GM12864 (cell line): Measurements from ENCODE around the gene GFI1B.
A peak's percentile ranks its signal among the peaks of the same experiment; 100 is the strongest.

Source experiments
- DNase-seq: peaks from one replicate; pipeline ENCODE4 v3.0.0-alpha.2; 2011; ENCODE audit warnings: low read depth
- H3K4me3 ChIP-seq: 2 replicates; pipeline ENCODE4 v1.5.1; 2011; ENCODE audit warnings: mild to moderate bottlenecking, low read depth, low read length, control low read depth
- TF ChIP-seq, protein P1 (sequence below): IDR thresholded peaks from 2 replicates; pipeline ENCODE4 v1.5.1; 2011; ENCODE audit warnings: low read depth, mild to moderate bottlenecking, moderate library complexity, low read length, control low read depth, inconsistent platforms; ENCODE audit errors: missing control alignments

The GFI1B gene

GRCh38 chr9:132943651-132944293, 34.7 kb upstream of the GFI1B start:
- TF ChIP-seq, protein P1, sequence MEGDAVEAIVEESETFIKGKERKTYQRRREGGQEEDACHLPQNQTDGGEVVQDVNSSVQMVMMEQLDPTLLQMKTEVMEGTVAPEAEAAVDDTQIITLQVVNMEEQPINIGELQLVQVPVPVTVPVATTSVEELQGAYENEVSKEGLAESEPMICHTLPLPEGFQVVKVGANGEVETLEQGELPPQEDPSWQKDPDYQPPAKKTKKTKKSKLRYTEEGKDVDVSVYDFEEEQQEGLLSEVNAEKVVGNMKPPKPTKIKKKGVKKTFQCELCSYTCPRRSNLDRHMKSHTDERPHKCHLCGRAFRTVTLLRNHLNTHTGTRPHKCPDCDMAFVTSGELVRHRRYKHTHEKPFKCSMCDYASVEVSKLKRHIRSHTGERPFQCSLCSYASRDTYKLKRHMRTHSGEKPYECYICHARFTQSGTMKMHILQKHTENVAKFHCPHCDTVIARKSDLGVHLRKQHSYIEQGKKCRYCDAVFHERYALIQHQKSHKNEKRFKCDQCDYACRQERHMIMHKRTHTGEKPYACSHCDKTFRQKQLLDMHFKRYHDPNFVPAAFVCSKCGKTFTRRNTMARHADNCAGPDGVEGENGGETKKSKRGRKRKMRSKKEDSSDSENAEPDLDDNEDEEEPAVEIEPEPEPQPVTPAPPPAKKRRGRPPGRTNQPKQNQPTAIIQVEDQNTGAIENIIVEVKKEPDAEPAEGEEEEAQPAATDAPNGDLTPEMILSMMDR: no peak
- peak overlapping the region; percentile 67 for H3K4me3 ChIP-seq
- DNase-seq: no peak

DNA sequence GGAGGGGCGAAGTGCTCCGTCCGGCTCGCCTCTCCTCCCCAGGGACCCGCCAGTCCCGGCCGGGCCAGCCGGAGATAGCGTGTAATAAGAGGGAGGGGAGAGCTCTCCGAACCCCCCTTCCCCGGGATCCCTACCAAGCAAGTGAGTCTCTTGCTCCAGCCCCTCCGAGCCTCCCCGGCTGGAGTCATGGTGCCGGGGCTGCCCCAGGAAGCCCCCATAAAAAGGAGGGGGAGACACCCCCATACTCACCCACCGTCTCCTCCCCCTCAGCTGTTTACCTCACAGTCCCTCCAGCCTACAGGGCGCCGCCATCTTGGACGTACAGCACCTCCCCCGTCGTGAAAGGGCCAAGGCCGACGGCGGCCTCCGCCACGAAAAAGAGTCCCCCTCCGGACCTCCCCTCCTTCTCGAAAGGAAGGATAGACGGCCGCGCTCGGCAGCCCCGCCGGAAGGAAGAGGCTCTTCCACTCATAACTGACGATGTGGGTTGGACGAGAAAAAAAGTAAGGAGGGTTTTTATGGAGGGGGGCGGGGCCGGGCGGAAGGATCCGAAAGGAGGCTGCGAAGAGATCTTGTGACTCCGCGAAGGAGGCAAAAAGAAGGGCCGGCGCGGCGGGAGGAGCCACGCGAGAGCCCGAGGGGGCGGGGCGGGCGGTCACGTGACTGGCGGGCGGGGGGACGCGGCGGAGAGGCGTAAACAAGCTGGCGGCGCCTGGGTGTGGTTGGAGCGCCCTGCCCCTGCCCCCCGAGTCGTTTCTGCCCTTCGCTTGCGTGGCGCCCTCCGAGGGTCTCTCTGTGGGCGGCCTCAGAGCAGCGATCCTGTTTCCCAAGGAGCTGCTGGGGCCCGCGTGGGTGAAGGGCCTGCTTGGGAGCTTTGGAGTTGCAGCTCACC, 34.0 kb upstream of the GFI1B start, which contains the start of gene TSC1:
Gene TSC1, minus strand, starts transcription at position 323 of the 892 bp plus-strand sequence. CDS start 15,744 bp downstream, outside the sequence.
- TF ChIP-seq, protein P1: no peak
- peak within 1 kb of the TSS; percentile 67 for H3K4me3 ChIP-seq
- peak; percentile 75 for DNase-seq

- H3K4me3 ChIP-seq: peak overlapping the region; percentile 67
- TF ChIP-seq, protein P1: no peak
- DNase-seq: no peak
Measured at GRCh38 chr9:132945186-132946130, 33.0 kb upstream of the GFI1B start.

- no peak for DNase-seq
- H3K4me3 ChIP-seq: no peak overlapping the region
- TF ChIP-seq, protein P1: no peak
Measured at GRCh38 chr9:132946211-132946610, 32.3 kb upstream of the GFI1B start.

- TF ChIP-seq, protein P1: no peak
- H3K4me3 ChIP-seq: no peak overlapping the region
- DNase-seq: no peak
Measured at GRCh38 chr9:132946631-132947295, 31.7 kb upstream of the GFI1B start.

GRCh38 chr9:132947756-132948155, 30.7 kb upstream of the GFI1B start:
- TF ChIP-seq, protein P1: no peak
- no peak overlapping the region for H3K4me3 ChIP-seq
- DNase-seq: no peak
